Panc1 (cell line): ENCODE data around the gene HABP4. TPM values are rescaled to one million over a fixed set of nuclear protein-coding genes. Genes with fewer than 3 reads are reported as not detected.

ENCODE experiments used
- ATAC-seq: fragments of 200-7000 bp; cut with Tn5 transposase; 2 replicates; pipeline ENCODE4 v1.9.1; 2020; ENCODE audit warnings: mild to moderate bottlenecking, moderate library complexity
- BruUV-seq: library from RNA; stranded (reverse); fragments of 400-500 nt; replicated peaks from 2 replicates; lab custom pipeline; 2021; lab: Mats Ljungman, UMichigan
- CTCF ChIA-PET: fragments of 300-600 bp; sonication (Branson Sonifier 250); formaldehyde crosslinking; loops from one replicate; lab custom pipeline; 2022; ENCODE audit warnings: antibody characterized with exemption; lab: Charles Lee
- POLR2A ChIA-PET: fragments of 300-600 bp; sonication (Branson Sonifier 250); formaldehyde crosslinking; loops from one replicate; lab custom pipeline; 2022; ENCODE audit warnings: antibody characterized with exemption; lab: Charles Lee
- DNase-seq: peaks from one replicate; pipeline ENCODE4 v3.0.0-alpha.2; 2010; ENCODE audit warnings: low read depth, low spot score
- H3K27ac ChIP-seq: 2 replicates; pipeline ENCODE4 v1.5.1; 2011; ENCODE audit warnings: mild to moderate bottlenecking, low read length, inconsistent platforms
- H3K27me3 ChIP-seq: fragments of 200-500 bp; sonication (Bioruptor generic); 2 replicates; pipeline ENCODE4 v1.6.0; 2014; ENCODE audit warnings: low read length, inconsistent platforms; ENCODE audit not compliant: control insufficient read depth, insufficient read depth
- H3K36me3 ChIP-seq: fragments of 200-500 bp; sonication (Bioruptor generic); 2 replicates; pipeline ENCODE4 v1.5.1; 2014; ENCODE audit warnings: inconsistent platforms, mild to moderate bottlenecking, low read length, moderate library complexity; ENCODE audit not compliant: control insufficient read depth, insufficient read depth
- H3K4me1 ChIP-seq: 2 replicates; pipeline ENCODE4 v1.5.1; 2011; ENCODE audit warnings: inconsistent platforms, mild to moderate bottlenecking, low read length, moderate library complexity; ENCODE audit not compliant: control insufficient read depth, insufficient read depth
- H3K4me3 ChIP-seq, 2 experiments: 2 replicates each; pipeline ENCODE4 v1.5.1; 2011 to 2012; ENCODE audit warnings: low read depth in 2 of 2, low read length in 2 of 2, mild to moderate bottlenecking in 2 of 2, inconsistent platforms in 1 of 2, moderate library complexity in 1 of 2
- H3K9me3 ChIP-seq: fragments of 200-500 bp; sonication (Bioruptor generic); 2 replicates; pipeline ENCODE4 v1.5.1; 2014; ENCODE audit warnings: low read depth, mild to moderate bottlenecking, inconsistent platforms, low read length, moderate library complexity; ENCODE audit not compliant: control insufficient read depth, insufficient read depth
- POLR2AphosphoS5 ChIP-seq: IDR thresholded peaks from 2 replicates; pipeline ENCODE4 v1.6.1; 2012; ENCODE audit warnings: mild to moderate bottlenecking, low read depth, low read length, moderate library complexity
- REST ChIP-seq, 2 experiments: IDR thresholded peaks; 2 replicates each; pipeline ENCODE4 v1.6.1; 2011 to 2012; ENCODE audit warnings: low read depth in 2 of 2, control low read depth in 1 of 2, low read length in 1 of 2, mild to moderate bottlenecking in 1 of 2, moderate library complexity in 1 of 2; ENCODE audit not compliant: insufficient read depth in 1 of 2
- SIN3A ChIP-seq: IDR thresholded peaks from 2 replicates; pipeline ENCODE4 v1.6.1; 2012; ENCODE audit warnings: low read depth, mild to moderate bottlenecking, low read length, moderate library complexity, borderline replicate concordance; ENCODE audit not compliant: insufficient read depth
- TCF7L2 ChIP-seq: IDR thresholded peaks from 2 replicates; pipeline ENCODE4 v1.6.1; 2011; ENCODE audit warnings: mild to moderate bottlenecking, low read depth, low read length, inconsistent platforms
- in situ Hi-C: cut with HindIII; loops from 2 replicates; pipeline ENCODE4 v1.10.0; 2016; ENCODE audit warnings: low sequenced_read_pairs, low pct_unique_long_range_greater_than_20kb
- intact Hi-C: fragments of 100-400 bp; cut with micrococcal nuclease; formaldehyde crosslinking; loops from one replicate; pipeline ENCODE4 v1.10.0; 2022; ENCODE audit not compliant: unreplicated experiment
- total RNA-seq: library from RNA; stranded (reverse); gene quantifications from one replicate; pipeline ENCODE4 v1.2.1, GENCODE V29; 2021; ENCODE audit not compliant: unreplicated experiment
- TF ChIP-seq, protein P1 (sequence below): fragments of 450-650 bp; IDR thresholded peaks from 2 replicates; pipeline ENCODE4 v1.5.1; 2017; ENCODE audit warnings: mild to moderate bottlenecking

Gene HABP4
- total RNA-seq, 1 experiment from 2014 or later: 32.3 TPM

- in situ Hi-C loops: no loop called here
Observed at GRCh38 chr9:96487029-96487396, 37.0 kb downstream of the HABP4 start.

DNA sequence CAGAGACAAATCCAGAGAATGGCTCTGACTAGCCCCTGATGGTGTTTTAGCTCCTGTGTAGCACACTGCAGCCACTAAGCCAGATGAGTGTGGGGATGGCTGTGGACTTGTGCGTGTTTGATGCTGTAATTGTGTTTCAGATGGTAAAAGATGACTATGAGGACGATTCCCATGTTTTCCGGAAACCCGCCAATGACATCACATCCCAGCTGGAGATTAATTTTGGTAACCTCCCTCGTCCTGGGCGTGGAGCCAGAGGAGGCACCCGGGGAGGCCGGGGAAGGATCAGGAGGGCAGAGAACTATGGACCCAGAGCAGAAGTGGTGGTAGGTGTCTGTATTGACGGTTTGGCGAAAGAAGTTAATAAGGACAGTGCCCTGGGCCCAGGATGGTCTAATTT lies 38.0 kb downstream of the HABP4 start:
- Histone ChIP-seq H3K9me3 (no peaks in the 10 kb centered on the region), H3K27me3 (no peaks in the 10 kb centered on the region), H3K4me1 (no peaks in the 10 kb centered on the region; the same call in 1 of the 2 replicates), H3K27ac (no peak overlapping the region), H3K4me3 (no peak overlapping the region), H3K36me3 (peaks cover 14% of the 10 kb centered on the region)
- BruUV-seq: no TSS peak
- no peak for TF ChIP-seq SIN3A
- TF ChIP-seq POLR2AphosphoS5: no peak
- TF ChIP-seq TCF7L2: no peak
- TF ChIP-seq, protein P1, sequence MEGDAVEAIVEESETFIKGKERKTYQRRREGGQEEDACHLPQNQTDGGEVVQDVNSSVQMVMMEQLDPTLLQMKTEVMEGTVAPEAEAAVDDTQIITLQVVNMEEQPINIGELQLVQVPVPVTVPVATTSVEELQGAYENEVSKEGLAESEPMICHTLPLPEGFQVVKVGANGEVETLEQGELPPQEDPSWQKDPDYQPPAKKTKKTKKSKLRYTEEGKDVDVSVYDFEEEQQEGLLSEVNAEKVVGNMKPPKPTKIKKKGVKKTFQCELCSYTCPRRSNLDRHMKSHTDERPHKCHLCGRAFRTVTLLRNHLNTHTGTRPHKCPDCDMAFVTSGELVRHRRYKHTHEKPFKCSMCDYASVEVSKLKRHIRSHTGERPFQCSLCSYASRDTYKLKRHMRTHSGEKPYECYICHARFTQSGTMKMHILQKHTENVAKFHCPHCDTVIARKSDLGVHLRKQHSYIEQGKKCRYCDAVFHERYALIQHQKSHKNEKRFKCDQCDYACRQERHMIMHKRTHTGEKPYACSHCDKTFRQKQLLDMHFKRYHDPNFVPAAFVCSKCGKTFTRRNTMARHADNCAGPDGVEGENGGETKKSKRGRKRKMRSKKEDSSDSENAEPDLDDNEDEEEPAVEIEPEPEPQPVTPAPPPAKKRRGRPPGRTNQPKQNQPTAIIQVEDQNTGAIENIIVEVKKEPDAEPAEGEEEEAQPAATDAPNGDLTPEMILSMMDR: no peak
- no peak for TF ChIP-seq REST (IDR thresholded peaks at IDR 0.05; ENCODE audit: insufficient read depth in 1 of 2, low read depth in 2 of 2, low read length in 1 of 2)
- in situ Hi-C loops (no loop called here), intact Hi-C loops (no loop called here)
- no peak for DNase-seq
- ATAC-seq: no peak
- ChIA-PET POLR2A (no interaction called here), CTCF (no interaction called here)

More at GRCh38 chr9:96487029-96487396, 37.0 kb downstream of the HABP4 start:
- BruUV-seq: no TSS peak
- no peak for DNase-seq
- POLR2A ChIA-PET: no interaction called here
- peaks cover 16% of the 10 kb centered on the region for H3K36me3 ChIP-seq
- TF ChIP-seq, protein P1: no peak
- TF ChIP-seq TCF7L2: no peak
- H3K27ac ChIP-seq: no peak overlapping the region
- H3K4me1 ChIP-seq: no peaks in the 10 kb centered on the region; the same call in 1 of the 2 replicates
- intact Hi-C loops: no loop called here
- CTCF ChIA-PET: no interaction called here
- no peaks in the 10 kb centered on the region for H3K9me3 ChIP-seq
- H3K27me3 ChIP-seq: no peaks in the 10 kb centered on the region
- no peak for ATAC-seq
- H3K4me3 ChIP-seq: no peak overlapping the region
